ENCODE results near the gene LPP.

DNA sequence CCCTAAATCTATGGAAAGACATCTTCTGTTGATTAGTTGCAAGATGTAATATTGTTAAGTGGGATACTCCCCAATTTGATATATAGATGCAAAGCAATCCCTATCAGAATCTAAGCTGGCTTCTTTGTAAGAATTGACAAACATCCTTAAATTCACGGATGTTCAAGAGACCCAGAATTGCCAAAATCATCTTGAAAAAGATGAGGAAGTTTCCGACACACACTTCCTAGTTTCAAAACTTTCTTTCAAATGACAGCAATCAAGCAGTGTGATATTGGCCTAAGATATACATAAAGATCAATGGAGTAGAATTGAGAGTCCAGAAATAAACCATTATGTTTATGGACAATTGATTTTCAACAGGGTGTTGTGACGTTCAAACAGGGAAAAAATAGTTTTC, 383.6 kb downstream of the LPP start:
- no peak for TF ChIP-seq POLR2A (IDR thresholded peaks at IDR 0.05)
- TF ChIP-seq EP300 (IDR thresholded peaks at IDR 0.05; ENCODE audit: low read depth), result no peak
- TF ChIP-seq, protein P1, sequence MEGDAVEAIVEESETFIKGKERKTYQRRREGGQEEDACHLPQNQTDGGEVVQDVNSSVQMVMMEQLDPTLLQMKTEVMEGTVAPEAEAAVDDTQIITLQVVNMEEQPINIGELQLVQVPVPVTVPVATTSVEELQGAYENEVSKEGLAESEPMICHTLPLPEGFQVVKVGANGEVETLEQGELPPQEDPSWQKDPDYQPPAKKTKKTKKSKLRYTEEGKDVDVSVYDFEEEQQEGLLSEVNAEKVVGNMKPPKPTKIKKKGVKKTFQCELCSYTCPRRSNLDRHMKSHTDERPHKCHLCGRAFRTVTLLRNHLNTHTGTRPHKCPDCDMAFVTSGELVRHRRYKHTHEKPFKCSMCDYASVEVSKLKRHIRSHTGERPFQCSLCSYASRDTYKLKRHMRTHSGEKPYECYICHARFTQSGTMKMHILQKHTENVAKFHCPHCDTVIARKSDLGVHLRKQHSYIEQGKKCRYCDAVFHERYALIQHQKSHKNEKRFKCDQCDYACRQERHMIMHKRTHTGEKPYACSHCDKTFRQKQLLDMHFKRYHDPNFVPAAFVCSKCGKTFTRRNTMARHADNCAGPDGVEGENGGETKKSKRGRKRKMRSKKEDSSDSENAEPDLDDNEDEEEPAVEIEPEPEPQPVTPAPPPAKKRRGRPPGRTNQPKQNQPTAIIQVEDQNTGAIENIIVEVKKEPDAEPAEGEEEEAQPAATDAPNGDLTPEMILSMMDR (IDR thresholded peaks at IDR 0.05), result no peak
- TF ChIP-seq POLR2AphosphoS5 (IDR thresholded peaks at IDR 0.05), result no peak
